CD4-positive, alpha-beta T cell treated with Interleukin-2 at 100 ng/mL for 4 hours (primary cell): ENCODE measurements around the gene GDF11.

Experiments used
- DNase-seq: peaks from one replicate; pipeline ENCODE4 v3.0.0-alpha.2; 2020; ENCODE audit warnings: low spot score

Gene GDF11

GRCh38 chr12:55742719-55743405, at the start of gene GDF11:
Gene GDF11, plus strand, starts transcription at chr12:55743122. Its CDS starts 195 bp downstream, at chr12:55743317.
- DNase-seq: peak; percentile 77

- DNase-seq: no peak
Observed at GRCh38 chr12:55693323-55694187, 49.4 kb upstream of the GDF11 start.

- no peak for DNase-seq
Observed at GRCh38 chr12:55694188-55694515, 48.8 kb upstream of the GDF11 start.

- no peak for DNase-seq
Observed at GRCh38 chr12:55694651-55695050, 48.3 kb upstream of the GDF11 start.

GRCh38 chr12:55695349-55695748, 47.6 kb upstream of the GDF11 start:
- DNase-seq: no peak

GRCh38 chr12:55696141-55696540, 46.8 kb upstream of the GDF11 start:
- no peak for DNase-seq

- DNase-seq: no peak
Observed at GRCh38 chr12:55696796-55697462, 46.0 kb upstream of the GDF11 start.

GRCh38 chr12:55697686-55698085, 45.2 kb upstream of the GDF11 start:
- DNase-seq: no peak

GRCh38 chr12:55698241-55698955, 44.5 kb upstream of the GDF11 start:
- DNase-seq: no peak

- DNase-seq: no peak
Observed at GRCh38 chr12:55698965-55699364, 44.0 kb upstream of the GDF11 start.

- no peak for DNase-seq
Observed at GRCh38 chr12:55699471-55700055, 43.4 kb upstream of the GDF11 start.

GRCh38 chr12:55700255-55701018, 42.5 kb upstream of the GDF11 start:
- no peak for DNase-seq

- no peak for DNase-seq
Observed at GRCh38 chr12:55702861-55703260, 40.1 kb upstream of the GDF11 start.

GRCh38 chr12:55703288-55703687, 39.6 kb upstream of the GDF11 start:
- no peak for DNase-seq

- DNase-seq: no peak
Observed at GRCh38 chr12:55703901-55704761, 38.8 kb upstream of the GDF11 start.

GRCh38 chr12:55704824-55705718, 37.9 kb upstream of the GDF11 start:
- no peak for DNase-seq

GRCh38 chr12:55705782-55706402, 37.0 kb upstream of the GDF11 start:
- no peak for DNase-seq

- no peak for DNase-seq
Observed at GRCh38 chr12:55706568-55707218, 36.2 kb upstream of the GDF11 start.
